WTC11 (cell line): Measurements from ENCODE around the gene VAMP1. TPM values are rescaled to one million over a fixed set of nuclear protein-coding genes. Genes with fewer than 3 reads are reported as not detected.

Source experiments
- AFF4 ChIP-seq: sonication (generic); formaldehyde crosslinking; IDR thresholded peaks from 2 replicates; pipeline ENCODE4 v1.8.1; 2023; ENCODE audit warnings: mild to moderate bottlenecking, missing genetic modification reagents, borderline replicate concordance
- AR ChIP-seq: fragments of 250-450 bp; sonication (Bioruptor Pico); IDR thresholded peaks from 2 replicates; pipeline ENCODE4 v1.9.0; 2021; ENCODE audit warnings: mild to moderate bottlenecking
- ATF1 ChIP-seq: sonication (generic); formaldehyde crosslinking; IDR thresholded peaks from 2 replicates; pipeline ENCODE4 v1.8.1; 2023; ENCODE audit warnings: mild to moderate bottlenecking, moderate library complexity, missing genetic modification reagents
- ATF3 ChIP-seq: sonication (generic); formaldehyde crosslinking; conservative IDR thresholded peaks from 2 replicates; pipeline ENCODE4 v1.8.1; 2022; ENCODE audit warnings: mild to moderate bottlenecking, missing genetic modification reagents
- CREM ChIP-seq: sonication (generic); formaldehyde crosslinking; IDR thresholded peaks from 2 replicates; pipeline ENCODE4 v1.8.1; 2022; ENCODE audit warnings: mild to moderate bottlenecking, missing genetic modification reagents, moderate library complexity
- CTCF ChIP-seq: fragments of 200-600 bp; IDR thresholded peaks from 2 replicates; pipeline ENCODE4 v1.8.0; 2022; ENCODE audit warnings: antibody characterized with exemption
- ELF4 ChIP-seq: sonication (generic); formaldehyde crosslinking; IDR thresholded peaks from 2 replicates; pipeline ENCODE4 v1.8.1; 2022; ENCODE audit warnings: low read depth, mild to moderate bottlenecking, moderate library complexity, missing genetic modification reagents
- FOXK1 ChIP-seq: sonication (generic); formaldehyde crosslinking; IDR thresholded peaks from 2 replicates; pipeline ENCODE4 v1.8.0; 2022; ENCODE audit warnings: mild to moderate bottlenecking, moderate library complexity, missing genetic modification reagents
- GRHL2 ChIP-seq: fragments of 250-450 bp; sonication (Bioruptor Pico); IDR thresholded peaks from 2 replicates; pipeline ENCODE4 v1.8.0; 2022; ENCODE audit warnings: mild to moderate bottlenecking, moderate library complexity; ENCODE audit not compliant: insufficient replicate concordance, severe bottlenecking
- KAT7 ChIP-seq: sonication (generic); formaldehyde crosslinking; IDR thresholded peaks from 2 replicates; pipeline ENCODE4 v1.8.1; 2023; ENCODE audit warnings: missing genetic modification reagents, mild to moderate bottlenecking, borderline replicate concordance
- MAX ChIP-seq: sonication (generic); formaldehyde crosslinking; IDR thresholded peaks from 2 replicates; pipeline ENCODE4 v1.8.0; 2022; ENCODE audit warnings: mild to moderate bottlenecking, missing genetic modification reagents
- MXD4 ChIP-seq: fragments of 250-450 bp; sonication (Bioruptor Pico); IDR thresholded peaks from 2 replicates; pipeline ENCODE4 v1.8.0; 2021; ENCODE audit warnings: mild to moderate bottlenecking, moderate library complexity, borderline replicate concordance
- NFATC4 ChIP-seq: fragments of 250-450 bp; sonication (Bioruptor Pico); IDR thresholded peaks from 2 replicates; pipeline ENCODE4 v1.9.0; 2021; ENCODE audit warnings: mild to moderate bottlenecking
- PREB ChIP-seq: sonication (generic); formaldehyde crosslinking; IDR thresholded peaks from 2 replicates; pipeline ENCODE4 v1.8.1; 2022; ENCODE audit warnings: mild to moderate bottlenecking, missing genetic modification reagents, moderate library complexity, borderline replicate concordance
- SMAD3 ChIP-seq: sonication (generic); formaldehyde crosslinking; IDR thresholded peaks from 2 replicates; pipeline ENCODE4 v1.8.0; 2022; ENCODE audit warnings: missing genetic modification reagents, mild to moderate bottlenecking, borderline replicate concordance
- STAT6 ChIP-seq: sonication (generic); formaldehyde crosslinking; conservative IDR thresholded peaks from 2 replicates; pipeline ENCODE4 v1.8.1; 2023; ENCODE audit warnings: mild to moderate bottlenecking, low read depth, missing genetic modification reagents, moderate library complexity
- USF1 ChIP-seq: sonication (generic); formaldehyde crosslinking; IDR thresholded peaks from 2 replicates; pipeline ENCODE4 v1.8.0; 2022; ENCODE audit warnings: mild to moderate bottlenecking, missing genetic modification reagents
- USF2 ChIP-seq: sonication (generic); formaldehyde crosslinking; IDR thresholded peaks from 2 replicates; pipeline ENCODE4 v1.8.1; 2023; ENCODE audit warnings: mild to moderate bottlenecking, missing genetic modification reagents, moderate library complexity
- ZNF263 ChIP-seq: sonication (generic); formaldehyde crosslinking; IDR thresholded peaks from 2 replicates; pipeline ENCODE4 v1.8.1; 2022; ENCODE audit warnings: low read depth, mild to moderate bottlenecking, moderate library complexity, missing genetic modification reagents
- ZNF512 ChIP-seq: sonication (generic); formaldehyde crosslinking; IDR thresholded peaks from 2 replicates; pipeline ENCODE4 v1.8.1; 2022; ENCODE audit warnings: missing genetic modification reagents, borderline replicate concordance
- total RNA-seq: library from RNA; stranded (reverse); gene quantifications from 3 replicates; pipeline ENCODE4 v1.2.3, GENCODE V29; 2021

The VAMP1 gene
- total RNA-seq, 1 experiment from 2014 or later, result 14.3 TPM

GRCh38 chr12:6451348-6452244 is 18.9 kb downstream of the VAMP1 start, which contains the start of gene TAPBPL (continued):
- no peak for TF ChIP-seq AFF4 (CRISPR knock-in tag)
- TF ChIP-seq SMAD3 (CRISPR knock-in tag), result no peak
- no peak for TF ChIP-seq FOXK1
- TF ChIP-seq KAT7 (CRISPR knock-in tag), result no peak
- TF ChIP-seq MAX (CRISPR knock-in tag), result peak; percentile 49; the same call in 1 of the 2 replicates
- no peak for TF ChIP-seq ATF1 (CRISPR knock-in tag)
- TF ChIP-seq CTCF, result no peak
- TF ChIP-seq USF1 (CRISPR knock-in tag), result 0 out of 2 replicates have a peak, but pooled peaks have one; percentile 43
- TF ChIP-seq STAT6, result no peak
- no peak for TF ChIP-seq ZNF263 (CRISPR knock-in tag)
- no peak for TF ChIP-seq PREB (CRISPR knock-in tag)
- no peak for TF ChIP-seq ATF3
- TF ChIP-seq NFATC4 (CRISPR knock-in tag), result no peak
- TF ChIP-seq ELF4 (CRISPR knock-in tag), result no peak
- TF ChIP-seq GRHL2 (CRISPR knock-in tag), result no peak
- TF ChIP-seq CREM (CRISPR knock-in tag), result no peak
- no peak for TF ChIP-seq ZNF512
- no peak for TF ChIP-seq AR (CRISPR knock-in tag)
- TF ChIP-seq USF2 (CRISPR knock-in tag), result peak; percentile 75
- TF ChIP-seq MXD4, result no peak
